GM18858 (cell line): ENCODE measurements around the gene ABHD4.

Experiments used
- ATAC-seq: cut with Tn5 transposase; IDR thresholded peaks from one replicate; pipeline ENCODE4 v1.9.1; 2021; ENCODE audit not compliant: unreplicated experiment

The ABHD4 gene

DNA sequence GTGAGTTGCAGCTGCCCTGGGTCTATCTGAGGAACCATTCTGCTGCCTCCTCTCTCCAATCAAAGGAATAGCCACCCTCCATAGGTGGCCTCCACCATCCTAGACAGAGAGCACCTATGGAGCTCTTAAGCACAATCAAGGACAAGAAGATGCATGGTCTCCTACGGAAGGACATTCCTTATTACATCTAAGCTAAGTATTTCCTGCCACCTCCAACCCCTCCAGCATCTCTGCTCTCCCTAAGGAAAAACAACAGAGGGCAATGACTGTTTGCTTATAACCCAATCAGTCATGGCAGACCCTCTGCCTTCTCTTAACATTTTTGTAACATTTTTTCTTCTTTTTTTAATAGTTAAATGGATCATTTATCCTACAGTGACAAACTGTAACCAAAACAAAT is 60.8 kb downstream of the ABHD4 start:
- no peak for ATAC-seq

DNA sequence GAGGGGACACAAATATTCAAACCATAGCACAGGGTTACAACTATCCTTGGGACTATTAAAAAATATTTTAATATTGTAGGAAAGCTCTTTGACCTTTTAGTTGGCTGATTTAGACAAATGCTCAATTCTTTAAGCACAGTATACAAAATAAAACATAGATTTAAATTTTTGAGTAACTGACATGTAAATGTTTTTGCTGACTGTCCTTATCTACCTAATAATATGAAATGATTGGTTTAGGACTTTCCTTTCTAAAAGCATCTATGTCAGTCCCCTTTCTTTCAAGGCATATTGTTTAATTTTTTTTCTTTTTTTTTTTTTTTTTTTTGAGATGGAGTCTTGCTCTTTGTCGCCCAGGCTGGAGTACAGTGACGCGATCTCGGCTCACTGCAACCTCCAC is 62.6 kb downstream of the ABHD4 start:
- no peak for ATAC-seq
